Measurements from ENCODE around the gene KNCN. TPM values are rescaled to one million over a fixed set of nuclear protein-coding genes. Genes with fewer than 3 reads are reported as not detected.

The KNCN gene
- polyA plus RNA-seq, 1 donor = not detected

GRCh38 chr1:46543761-46544560 lies 7.5 kb downstream of the KNCN start:
- DNase-seq = no peak

GRCh38 chr1:46543382-46543760 lies 8.1 kb downstream of the KNCN start:
- no peak for DNase-seq

GRCh38 chr1:46539972-46540371 lies 11.5 kb downstream of the KNCN start:
- no peak for DNase-seq

- no peak for DNase-seq
Measured at GRCh38 chr1:46538147-46538546, 13.3 kb downstream of the KNCN start.

GRCh38 chr1:46537651-46538050 lies 13.8 kb downstream of the KNCN start:
- no peak for DNase-seq

GRCh38 chr1:46536527-46536926 lies 14.9 kb downstream of the KNCN start:
- no peak for DNase-seq

GRCh38 chr1:46535063-46535462 lies 16.4 kb downstream of the KNCN start:
- no peak for DNase-seq

GRCh38 chr1:46533179-46533864 lies 18.1 kb downstream of the KNCN start:
- DNase-seq = no peak

- peak; percentile 76 for DNase-seq
Measured at GRCh38 chr1:46532498-46533178, 18.8 kb downstream of the KNCN start.

- DNase-seq = no peak
Measured at GRCh38 chr1:46532095-46532494, 19.4 kb downstream of the KNCN start.

GRCh38 chr1:46530791-46531409 lies 20.5 kb downstream of the KNCN start:
- DNase-seq = no peak

- no peak for DNase-seq
Measured at GRCh38 chr1:46530311-46530710, 21.1 kb downstream of the KNCN start.

- DNase-seq = no peak
Measured at GRCh38 chr1:46529031-46529630, 22.3 kb downstream of the KNCN start.

GRCh38 chr1:46528297-46528955 lies 23.0 kb downstream of the KNCN start:
- no peak for DNase-seq

- peak; percentile 71 for DNase-seq
Measured at GRCh38 chr1:46527474-46528296, 23.8 kb downstream of the KNCN start.

GRCh38 chr1:46526691-46527291 lies 24.7 kb downstream of the KNCN start:
- no peak for DNase-seq

- no peak for DNase-seq
Measured at GRCh38 chr1:46526013-46526690, 25.3 kb downstream of the KNCN start.

GRCh38 chr1:46525253-46525983 lies 26.0 kb downstream of the KNCN start:
- no peak for DNase-seq

GRCh38 chr1:46524843-46525242 lies 26.6 kb downstream of the KNCN start:
- no peak for DNase-seq

All from hindlimb muscle (tissue), 1 donor.